ENCODE measurements around the gene SUN2.

DNA sequence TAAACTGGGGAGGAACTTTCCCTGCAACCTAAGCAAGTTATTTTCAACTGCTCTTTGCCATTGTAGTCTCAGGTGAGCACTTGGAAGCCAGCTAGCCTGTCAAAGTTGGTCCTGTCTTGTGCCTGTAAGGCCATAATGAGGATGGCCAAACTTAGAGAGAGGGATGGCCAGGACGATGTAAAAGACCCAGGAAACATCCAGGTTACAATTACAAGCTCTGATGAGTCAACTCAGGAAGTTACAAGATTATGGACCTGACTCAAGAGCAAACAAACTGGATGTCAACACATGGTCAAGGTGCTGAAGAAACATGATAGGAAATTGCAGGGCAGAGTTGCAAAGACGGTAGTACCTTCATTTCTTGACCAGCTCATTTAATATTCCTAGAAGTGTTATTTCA lies 48.5 kb downstream of the SUN2 start:
- TF ChIP-seq, protein P1, sequence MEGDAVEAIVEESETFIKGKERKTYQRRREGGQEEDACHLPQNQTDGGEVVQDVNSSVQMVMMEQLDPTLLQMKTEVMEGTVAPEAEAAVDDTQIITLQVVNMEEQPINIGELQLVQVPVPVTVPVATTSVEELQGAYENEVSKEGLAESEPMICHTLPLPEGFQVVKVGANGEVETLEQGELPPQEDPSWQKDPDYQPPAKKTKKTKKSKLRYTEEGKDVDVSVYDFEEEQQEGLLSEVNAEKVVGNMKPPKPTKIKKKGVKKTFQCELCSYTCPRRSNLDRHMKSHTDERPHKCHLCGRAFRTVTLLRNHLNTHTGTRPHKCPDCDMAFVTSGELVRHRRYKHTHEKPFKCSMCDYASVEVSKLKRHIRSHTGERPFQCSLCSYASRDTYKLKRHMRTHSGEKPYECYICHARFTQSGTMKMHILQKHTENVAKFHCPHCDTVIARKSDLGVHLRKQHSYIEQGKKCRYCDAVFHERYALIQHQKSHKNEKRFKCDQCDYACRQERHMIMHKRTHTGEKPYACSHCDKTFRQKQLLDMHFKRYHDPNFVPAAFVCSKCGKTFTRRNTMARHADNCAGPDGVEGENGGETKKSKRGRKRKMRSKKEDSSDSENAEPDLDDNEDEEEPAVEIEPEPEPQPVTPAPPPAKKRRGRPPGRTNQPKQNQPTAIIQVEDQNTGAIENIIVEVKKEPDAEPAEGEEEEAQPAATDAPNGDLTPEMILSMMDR (IDR thresholded peaks at IDR 0.05): no peak
- TF ChIP-seq POLR2A (IDR thresholded peaks at IDR 0.05): peak; percentile 58

All from right lobe of liver (tissue), 4 donors.